GM19324 (cell line): ENCODE results near the gene CEP295NL.
"Not testable (repeated sequence)": the region's sequence is repeated elsewhere in the genome, so short reads cannot be mapped to it uniquely, and the experiment has no call there.

Source experiments
- ATAC-seq: cut with Tn5 transposase; IDR thresholded peaks from one replicate; pipeline ENCODE4 v1.9.1; 2021; ENCODE audit warnings: mild to moderate bottlenecking, moderate library complexity; ENCODE audit not compliant: unreplicated experiment, low FRiP score

Gene CEP295NL

GRCh38 chr17:78873519-78874340 is 29.3 kb downstream of the CEP295NL start:
- ATAC-seq: no peak

- ATAC-seq: no peak
Measured at GRCh38 chr17:78872486-78872885, 30.5 kb downstream of the CEP295NL start.

GRCh38 chr17:78870621-78871020 is 32.4 kb downstream of the CEP295NL start:
- no peak for ATAC-seq

GRCh38 chr17:78868391-78868790 is 34.6 kb downstream of the CEP295NL start:
- ATAC-seq: no peak

GRCh38 chr17:78867046-78867445 is 36.0 kb downstream of the CEP295NL start:
- ATAC-seq: not testable (repeated sequence)

- no peak for ATAC-seq
Measured at GRCh38 chr17:78865682-78866390, 37.2 kb downstream of the CEP295NL start.

GRCh38 chr17:78864117-78864516 is 38.9 kb downstream of the CEP295NL start:
- no peak for ATAC-seq

- ATAC-seq: no peak
Measured at GRCh38 chr17:78862073-78863023, 40.7 kb downstream of the CEP295NL start.

GRCh38 chr17:78861229-78861628 is 41.8 kb downstream of the CEP295NL start:
- ATAC-seq: no peak

GRCh38 chr17:78859051-78859450 is 44.0 kb downstream of the CEP295NL start:
- no peak for ATAC-seq

- ATAC-seq: no peak
Measured at GRCh38 chr17:78857266-78857665, 45.7 kb downstream of the CEP295NL start.

- ATAC-seq: no peak
Measured at GRCh38 chr17:78855561-78856165, 47.3 kb downstream of the CEP295NL start.

- no peak for ATAC-seq
Measured at GRCh38 chr17:78854508-78854907, 48.5 kb downstream of the CEP295NL start.

- ATAC-seq: no peak
Measured at GRCh38 chr17:78853926-78854394, 49.0 kb downstream of the CEP295NL start.

- no peak for ATAC-seq
Measured at GRCh38 chr17:78852709-78853121, 50.3 kb downstream of the CEP295NL start.

GRCh38 chr17:78849026-78849425 is 54.0 kb downstream of the CEP295NL start:
- ATAC-seq: no peak

GRCh38 chr17:78847052-78847451 is 55.9 kb downstream of the CEP295NL start:
- ATAC-seq: no peak

GRCh38 chr17:78844301-78845005 is 58.5 kb downstream of the CEP295NL start:
- no peak for ATAC-seq

GRCh38 chr17:78842881-78843565 is 60.0 kb downstream of the CEP295NL start:
- no peak for ATAC-seq
